MM.1S (cell line): ENCODE measurements around the gene E2F2.
A peak's percentile ranks its signal among the peaks of the same experiment; 100 is the strongest.

ENCODE experiments used
- DNase-seq: peaks from one replicate; pipeline ENCODE4 v3.0.0-alpha.2; 2015
- H2AFZ ChIP-seq: fragments of 300-600 bp; sonication (generic); 2 replicates; pipeline ENCODE4 v1.6.0; 2016; ENCODE audit warnings: antibody characterized with exemption, low read length
- H3F3A ChIP-seq: fragments of 300-600 bp; sonication (generic); 2 replicates; pipeline ENCODE4 v1.6.1; 2016; ENCODE audit warnings: mild to moderate bottlenecking, antibody characterized with exemption, low read length, moderate library complexity, mixed read lengths; ENCODE audit not compliant: insufficient read depth
- H3K27ac ChIP-seq: fragments of 300-600 bp; sonication (generic); 2 replicates; pipeline ENCODE4 v1.5.1; 2016; ENCODE audit warnings: mild to moderate bottlenecking, low read length
- H3K27me3 ChIP-seq: fragments of 300-600 bp; sonication (generic); replicated peaks from 2 replicates; pipeline ENCODE4 v1.6.0; 2016; ENCODE audit warnings: low read length; ENCODE audit not compliant: insufficient read depth
- H3K36me3 ChIP-seq: fragments of 300-600 bp; sonication (generic); replicated peaks from 2 replicates; pipeline ENCODE4 v1.6.1; 2016; ENCODE audit warnings: mild to moderate bottlenecking, low read length, mixed read lengths; ENCODE audit not compliant: insufficient read depth
- H3K4me1 ChIP-seq: fragments of 300-600 bp; sonication (generic); 2 replicates; pipeline ENCODE4 v1.6.1; 2016; ENCODE audit warnings: low read length, mixed read lengths
- H3K4me2 ChIP-seq: fragments of 300-600 bp; sonication (generic); 2 replicates; pipeline ENCODE4 v1.6.0; 2016; ENCODE audit warnings: low read depth, low read length
- H3K4me3 ChIP-seq: fragments of 300-600 bp; sonication (generic); 2 replicates; pipeline ENCODE4 v1.5.1; 2016; ENCODE audit warnings: low read length, mixed read lengths
- H3K79me2 ChIP-seq: fragments of 300-600 bp; sonication (generic); 2 replicates; pipeline ENCODE4 v1.6.1; 2016; ENCODE audit warnings: mixed run types, low read length, mixed read lengths
- H3K9ac ChIP-seq: fragments of 300-600 bp; sonication (generic); 2 replicates; pipeline ENCODE4 v1.6.1; 2016; ENCODE audit warnings: low read length, mixed read lengths
- H3K9me2 ChIP-seq: fragments of 300-600 bp; sonication (generic); replicated peaks from 2 replicates; pipeline ENCODE4 v1.6.1; 2016; ENCODE audit warnings: mild to moderate bottlenecking, low read length, mixed read lengths; ENCODE audit not compliant: insufficient read depth
- H3K9me3 ChIP-seq: fragments of 300-600 bp; sonication (generic); replicated peaks from 2 replicates; pipeline ENCODE4 v1.6.1; 2016; ENCODE audit warnings: mild to moderate bottlenecking, low read length, mixed read lengths; ENCODE audit not compliant: insufficient read depth
- H4K20me1 ChIP-seq: fragments of 300-600 bp; sonication (generic); 2 replicates; pipeline ENCODE4 v1.6.1; 2016; ENCODE audit warnings: mild to moderate bottlenecking, low read length, moderate library complexity, mixed read lengths; ENCODE audit not compliant: insufficient read depth
- CTCF ChIP-seq: fragments of 300-600 bp; sonication (generic); IDR thresholded peaks from 2 replicates; pipeline ENCODE4 v1.5.1; 2016; ENCODE audit warnings: antibody characterized with exemption, low read length, mixed read lengths
- EZH2 ChIP-seq: fragments of 300-600 bp; sonication (generic); optimal IDR thresholded peaks from 2 replicates; pipeline ENCODE3; 2017; ENCODE audit warnings: low read depth, mild to moderate bottlenecking, antibody characterized with exemption, low read length, mixed read lengths
- EZH2phosphoT487 ChIP-seq: fragments of 300-600 bp; sonication (generic); IDR thresholded peaks from 2 replicates; pipeline ENCODE4 v1.6.1; 2018; ENCODE audit warnings: antibody characterized with exemption, low read length

Gene E2F2

GRCh38 chr1:23526329-23527041, 4.5 kb downstream of the E2F2 start:
- Histone ChIP-seq H3K27me3 (no peaks in the 10 kb centered on the region), H3F3A (peaks cover 62% of the 10 kb centered on the region), H3K9me3 (no peaks in the 10 kb centered on the region), H3K4me3 (peak overlapping the region; percentile 95), H3K9me2 (no peaks in the 10 kb centered on the region), H3K27ac (peak overlapping the region; percentile 95), H3K79me2 (peaks cover 78% of the 10 kb centered on the region), H3K4me2 (peak overlapping the region; percentile 74), H2AFZ (no peak overlapping the region), H3K9ac (peak overlapping the region; percentile 98), H3K4me1 (peaks cover 46% of the 10 kb centered on the region), H3K36me3 (peaks cover 12% of the 10 kb centered on the region; the same call in 1 of the 2 replicates), H4K20me1 (no peaks in the 10 kb centered on the region)
- TF ChIP-seq CTCF (no peak), EZH2phosphoT487 (no peak), EZH2 (no peak)
- DNase-seq = peak; percentile 41

GRCh38 chr1:23525558-23526250, 5.3 kb downstream of the E2F2 start:
- no peak overlapping the region for H2AFZ ChIP-seq
- H3K79me2 ChIP-seq = peaks cover 82% of the 10 kb centered on the region
- H3K4me3 ChIP-seq = peak overlapping the region; percentile 95
- peak overlapping the region; percentile 98 for H3K9ac ChIP-seq
- no peaks in the 10 kb centered on the region for H4K20me1 ChIP-seq
- peaks cover 45% of the 10 kb centered on the region for H3K4me1 ChIP-seq
- peak overlapping the region; percentile 74 for H3K4me2 ChIP-seq
- peaks cover 62% of the 10 kb centered on the region for H3F3A ChIP-seq
- H3K27ac ChIP-seq = peak overlapping the region; percentile 95
- H3K9me3 ChIP-seq = no peaks in the 10 kb centered on the region
- H3K27me3 ChIP-seq = no peaks in the 10 kb centered on the region
- H3K9me2 ChIP-seq = no peaks in the 10 kb centered on the region
- TF ChIP-seq EZH2 = no peak
- TF ChIP-seq CTCF = no peak
- no peak for TF ChIP-seq EZH2phosphoT487
- H3K36me3 ChIP-seq = peaks cover 12% of the 10 kb centered on the region; the same call in 1 of the 2 replicates
- DNase-seq = peak; percentile 93

- Histone ChIP-seq H3K79me2 (peaks cover 80% of the 10 kb centered on the region), H3K4me1 (peaks cover 45% of the 10 kb centered on the region), H3K9me2 (no peaks in the 10 kb centered on the region), H3K36me3 (peaks cover 12% of the 10 kb centered on the region), H3K27me3 (no peaks in the 10 kb centered on the region), H3F3A (peaks cover 56% of the 10 kb centered on the region), H3K9me3 (no peaks in the 10 kb centered on the region), H3K27ac (peak overlapping the region; percentile 95), H4K20me1 (no peaks in the 10 kb centered on the region), H3K4me2 (peak overlapping the region; percentile 74), H3K9ac (peak overlapping the region; percentile 98), H3K4me3 (peak overlapping the region; percentile 95), H2AFZ (no peak overlapping the region)
- no peak for TF ChIP-seq EZH2
- TF ChIP-seq EZH2phosphoT487 = no peak
- TF ChIP-seq CTCF = no peak
- peak; percentile 91 for DNase-seq
Measured at GRCh38 chr1:23524716-23525401, 6.2 kb downstream of the E2F2 start.
